ENCODE data around the gene CENPT.

CENPT gene

GRCh38 chr16:67820608-67821259 lies 26.8 kb downstream of the CENPT start:
- TF ChIP-seq CTCF (IDR thresholded peaks at IDR 0.05; ENCODE audit: control insufficient read depth, extremely low read depth, insufficient read depth), result 0 out of 2 replicates have a peak, but pooled peaks have one; percentile 10
- H3K4me3 ChIP-seq (ENCODE audit: low read depth, low read length), result no peak overlapping the region
- DNase-seq (ENCODE audit: low read depth), result no peak

- DNase-seq (ENCODE audit: low read depth), result peak; percentile 69
- no peak overlapping the region for H3K4me3 ChIP-seq (ENCODE audit: low read depth, low read length)
- no peak for TF ChIP-seq CTCF (IDR thresholded peaks at IDR 0.05; ENCODE audit: control insufficient read depth, extremely low read depth, insufficient read depth)
Measured at GRCh38 chr16:67814567-67814966, 32.9 kb downstream of the CENPT start.

- no peak for TF ChIP-seq CTCF (IDR thresholded peaks at IDR 0.05; ENCODE audit: control insufficient read depth, extremely low read depth, insufficient read depth)
Measured at GRCh38 chr16:67811899-67812298, 35.6 kb downstream of the CENPT start.

GRCh38 chr16:67807148-67807682 lies 40.3 kb downstream of the CENPT start:
- H3K4me3 ChIP-seq (ENCODE audit: low read depth, low read length), result peak overlapping the region; percentile 99
- TF ChIP-seq CTCF (IDR thresholded peaks at IDR 0.05; ENCODE audit: control insufficient read depth, extremely low read depth, insufficient read depth), result no peak
- DNase-seq (ENCODE audit: low read depth), result peak; percentile 32

More at GRCh38 chr16:67811899-67812298, 35.6 kb downstream of the CENPT start:
- H3K4me3 ChIP-seq (ENCODE audit: low read depth, low read length), result no peak overlapping the region
- no peak for DNase-seq (ENCODE audit: low read depth)

GRCh38 chr16:67806428-67807147 lies 40.9 kb downstream of the CENPT start, which contains the start of the genes RANBP10 and TSNAXIP1:
Gene RANBP10, minus strand, starts transcription at chr16:67806560. Its CDS starts 24 bp downstream, at chr16:67806536.
Gene TSNAXIP1, plus strand, starts transcription at chr16:67806889. Its CDS starts 261 bp downstream, at chr16:67807150.
- no peak for TF ChIP-seq CTCF (IDR thresholded peaks at IDR 0.05; ENCODE audit: control insufficient read depth, extremely low read depth, insufficient read depth)
- DNase-seq (ENCODE audit: low read depth), result peak; percentile 99
- H3K4me3 ChIP-seq (ENCODE audit: low read depth, low read length), result peak within 1 kb of the TSS; percentile 99

- TF ChIP-seq CTCF (IDR thresholded peaks at IDR 0.05; ENCODE audit: control insufficient read depth, extremely low read depth, insufficient read depth), result no peak
- no peak for DNase-seq (ENCODE audit: low read depth)
- peak overlapping the region; percentile 99 for H3K4me3 ChIP-seq (ENCODE audit: low read depth, low read length)
Measured at GRCh38 chr16:67805718-67806427, 41.6 kb downstream of the CENPT start.

All from LNCaP clone FGC (cell line).